ENCODE results near the gene WNT2B. TPM values are rescaled to one million over a fixed set of nuclear protein-coding genes. Genes with fewer than 3 reads are reported as not detected.

WNT2B gene
- total RNA-seq, 3 donors from 2014 or later: 6.6 to 7.1 (median 6.7) TPM

DNA sequence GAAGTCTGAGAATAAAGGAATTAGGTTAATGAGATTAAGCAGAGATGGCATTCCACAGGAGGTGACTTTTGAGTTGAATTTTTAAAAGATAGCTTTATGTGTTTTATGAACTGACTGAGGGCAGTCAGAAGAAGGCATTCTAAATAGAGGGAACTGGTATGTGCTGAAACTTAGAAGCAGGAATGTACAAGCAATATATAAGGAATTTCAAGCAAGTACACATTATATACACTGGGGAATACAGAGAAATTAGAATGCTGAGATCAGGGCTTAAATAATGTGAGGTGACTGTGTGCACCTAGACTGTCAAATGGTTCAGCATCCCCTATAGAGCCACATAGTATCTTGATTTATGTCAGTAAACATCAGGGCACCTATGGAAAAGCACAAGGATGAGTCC, 19.3 kb downstream of the WNT2B start:
- ATAC-seq (no peak), DNase-seq (no peak)
- no peak overlapping the region for H3K4me3 ChIP-seq
- peaks cover 5% of the 10 kb centered on the region for H3K4me1 ChIP-seq (ENCODE audit: low read depth)
- no peaks in the 10 kb centered on the region for H3K36me3 ChIP-seq (ENCODE audit: low read depth)
- intact Hi-C loops (cut with DNase I, micrococcal nuclease): no loop called here
- no peaks in the 10 kb centered on the region for H3K9me3 ChIP-seq
- TF ChIP-seq, protein P1, sequence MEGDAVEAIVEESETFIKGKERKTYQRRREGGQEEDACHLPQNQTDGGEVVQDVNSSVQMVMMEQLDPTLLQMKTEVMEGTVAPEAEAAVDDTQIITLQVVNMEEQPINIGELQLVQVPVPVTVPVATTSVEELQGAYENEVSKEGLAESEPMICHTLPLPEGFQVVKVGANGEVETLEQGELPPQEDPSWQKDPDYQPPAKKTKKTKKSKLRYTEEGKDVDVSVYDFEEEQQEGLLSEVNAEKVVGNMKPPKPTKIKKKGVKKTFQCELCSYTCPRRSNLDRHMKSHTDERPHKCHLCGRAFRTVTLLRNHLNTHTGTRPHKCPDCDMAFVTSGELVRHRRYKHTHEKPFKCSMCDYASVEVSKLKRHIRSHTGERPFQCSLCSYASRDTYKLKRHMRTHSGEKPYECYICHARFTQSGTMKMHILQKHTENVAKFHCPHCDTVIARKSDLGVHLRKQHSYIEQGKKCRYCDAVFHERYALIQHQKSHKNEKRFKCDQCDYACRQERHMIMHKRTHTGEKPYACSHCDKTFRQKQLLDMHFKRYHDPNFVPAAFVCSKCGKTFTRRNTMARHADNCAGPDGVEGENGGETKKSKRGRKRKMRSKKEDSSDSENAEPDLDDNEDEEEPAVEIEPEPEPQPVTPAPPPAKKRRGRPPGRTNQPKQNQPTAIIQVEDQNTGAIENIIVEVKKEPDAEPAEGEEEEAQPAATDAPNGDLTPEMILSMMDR (IDR thresholded peaks at IDR 0.05): no peak

DNA sequence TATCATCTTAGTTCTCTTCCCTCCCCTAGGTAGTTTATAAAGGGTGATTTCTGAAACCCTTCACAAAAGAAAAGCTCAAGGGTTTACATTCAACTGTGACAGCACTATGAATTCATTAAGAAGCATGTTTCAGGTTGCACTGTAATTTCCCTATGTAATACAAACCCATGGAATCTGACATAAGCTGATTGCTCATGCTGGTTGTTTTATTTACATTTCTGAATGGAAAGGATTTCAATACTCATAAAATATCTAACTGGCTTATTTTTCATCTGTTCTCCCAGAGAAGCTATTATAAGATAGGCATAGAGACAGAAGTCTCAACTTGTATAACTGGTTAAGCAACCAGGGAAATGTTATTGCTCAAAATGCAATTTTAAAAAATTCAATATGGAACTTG, 20.5 kb downstream of the WNT2B start:
- H3K9me3 ChIP-seq: no peaks in the 10 kb centered on the region
- H3K4me3 ChIP-seq: no peak overlapping the region
- H3K36me3 ChIP-seq (ENCODE audit: low read depth): no peaks in the 10 kb centered on the region
- no peak for DNase-seq
- no peak for ATAC-seq
- H3K4me1 ChIP-seq (ENCODE audit: low read depth): peaks cover 5% of the 10 kb centered on the region
- TF ChIP-seq, protein P1 (IDR thresholded peaks at IDR 0.05): no peak
- intact Hi-C loops (cut with DNase I, micrococcal nuclease): no loop called here

DNA sequence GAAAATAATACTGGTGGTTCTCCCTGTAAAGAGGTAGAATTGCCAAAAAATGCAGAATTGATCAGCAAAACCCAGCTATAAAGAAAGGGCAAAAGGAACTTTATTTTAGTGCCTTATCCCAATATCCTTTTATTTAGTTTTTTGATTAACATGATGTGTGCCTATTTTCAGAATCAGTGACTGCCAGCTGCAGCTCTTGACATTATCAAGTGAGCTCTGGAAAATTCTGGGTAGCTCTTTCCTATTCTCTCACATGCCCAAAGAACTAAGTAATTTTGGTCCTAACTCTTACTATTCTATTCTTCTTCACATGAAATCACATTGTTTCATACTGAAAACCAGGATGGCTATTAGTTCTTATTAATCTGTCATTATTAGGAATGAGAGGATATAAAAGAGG, 22.1 kb downstream of the WNT2B start:
- Histone ChIP-seq H3K9me3 (no peaks in the 10 kb centered on the region), H3K4me1 (ENCODE audit: low read depth) (peaks cover 5% of the 10 kb centered on the region), H3K4me3 (no peak overlapping the region), H3K36me3 (ENCODE audit: low read depth) (no peaks in the 10 kb centered on the region)
- intact Hi-C loops (cut with DNase I, micrococcal nuclease): no loop called here
- ATAC-seq (no peak), DNase-seq (no peak)
- TF ChIP-seq, protein P1 (IDR thresholded peaks at IDR 0.05): no peak

- TF ChIP-seq, protein P1 (IDR thresholded peaks at IDR 0.05): no peak
- DNase-seq: no peak
- peaks cover 5% of the 10 kb centered on the region for H3K4me1 ChIP-seq (ENCODE audit: low read depth)
- ATAC-seq: peak; percentile 90
- no peak overlapping the region for H3K4me3 ChIP-seq
- no peaks in the 10 kb centered on the region for H3K9me3 ChIP-seq
- intact Hi-C loops (cut with DNase I, micrococcal nuclease): no loop called here
- H3K36me3 ChIP-seq (ENCODE audit: low read depth): no peaks in the 10 kb centered on the region
Measured at GRCh38 chr1:112532064-112532463, 23.3 kb downstream of the WNT2B start.

DNA sequence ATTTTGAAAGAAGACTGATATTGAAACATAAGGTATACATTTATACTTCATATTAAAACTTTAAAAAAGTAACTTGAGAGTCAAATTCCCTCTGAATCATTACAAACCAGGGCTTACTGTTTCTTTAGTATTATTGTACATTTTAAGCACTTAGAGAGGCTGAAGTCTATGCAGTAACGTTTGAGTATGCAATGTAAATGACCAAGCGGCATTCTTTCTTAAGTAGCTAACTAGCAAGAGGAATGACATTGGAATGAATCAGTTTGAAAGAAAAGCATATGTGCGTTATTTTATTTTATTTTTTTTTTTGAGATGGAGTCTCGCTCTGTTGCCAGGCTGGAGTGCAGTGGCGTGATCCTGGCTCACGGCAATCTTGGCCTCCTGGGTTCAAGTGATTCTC, 24.3 kb downstream of the WNT2B start:
- no peak for ATAC-seq
- no peaks in the 10 kb centered on the region for H3K9me3 ChIP-seq
- peaks cover 5% of the 10 kb centered on the region for H3K4me1 ChIP-seq (ENCODE audit: low read depth)
- intact Hi-C loops (cut with DNase I, micrococcal nuclease): no loop called here
- TF ChIP-seq, protein P1 (IDR thresholded peaks at IDR 0.05): no peak
- DNase-seq: no peak
- H3K36me3 ChIP-seq (ENCODE audit: low read depth): no peaks in the 10 kb centered on the region
- no peak overlapping the region for H3K4me3 ChIP-seq

DNA sequence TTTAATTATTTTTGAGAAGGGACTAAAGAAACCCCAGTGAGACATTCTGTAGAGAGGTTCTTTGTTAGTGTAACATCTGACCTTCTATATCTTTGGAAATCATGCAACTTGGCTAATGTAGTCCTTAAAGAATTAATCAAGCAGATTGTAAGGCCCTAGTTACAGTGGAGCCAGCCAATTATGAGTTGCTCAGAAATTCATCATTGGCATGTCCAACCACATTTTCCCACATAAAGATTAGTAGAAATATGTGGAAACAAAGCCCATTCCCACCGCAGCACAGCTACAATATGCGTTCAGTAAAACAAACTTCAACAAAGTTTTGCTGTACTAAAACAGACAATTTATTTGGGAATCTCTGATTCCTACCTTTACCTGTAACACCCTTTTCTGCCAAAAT, 27.8 kb downstream of the WNT2B start:
- no peak overlapping the region for H3K4me3 ChIP-seq
- H3K9me3 ChIP-seq: no peaks in the 10 kb centered on the region
- intact Hi-C loops (cut with DNase I, micrococcal nuclease): no loop called here
- ATAC-seq (no peak), DNase-seq (no peak)
- no peaks in the 10 kb centered on the region for H3K36me3 ChIP-seq (ENCODE audit: low read depth)
- H3K4me1 ChIP-seq (ENCODE audit: low read depth): peaks cover 5% of the 10 kb centered on the region
- TF ChIP-seq, protein P1 (IDR thresholded peaks at IDR 0.05): no peak
